K562 (cell line): ENCODE data around the gene POU2F3. TPM values are rescaled to one million over a fixed set of nuclear protein-coding genes. Genes with fewer than 3 reads are reported as not detected.

ENCODE experiments used
- AFF4 ChIP-seq: sonication (generic); formaldehyde crosslinking; IDR thresholded peaks from 2 replicates; pipeline ENCODE4 v1.8.0; 2023; ENCODE audit warnings: mild to moderate bottlenecking, missing genetic modification reagents
- ATF3 ChIP-seq, 2 experiments: fragments of 450-650 bp in 1 of 2; sonication (generic) in 1 of 2; formaldehyde crosslinking in 1 of 2; IDR thresholded peaks in 1 of 2; conservative IDR thresholded peaks in 1 of 2; 2 replicates each; pipeline versions ENCODE4 v1.6.1 to v1.8.1; 2016 to 2023; ENCODE audit warnings: mild to moderate bottlenecking in 2 of 2, moderate library complexity in 2 of 2, inconsistent platforms in 1 of 2, missing genetic modification reagents in 1 of 2
- BCLAF1 ChIP-seq, 2 experiments: fragments of 450-650 bp in 1 of 2; IDR thresholded peaks; 2 replicates each; pipeline ENCODE4 v1.6.1; 2011 to 2017; ENCODE audit warnings: low read depth in 2 of 2, antibody characterized with exemption in 1 of 2, borderline replicate concordance in 1 of 2, low read length in 1 of 2, mild to moderate bottlenecking in 1 of 2, mixed read lengths in 1 of 2; ENCODE audit not compliant: control insufficient read depth in 1 of 2
- CBX3 ChIP-seq, 2 experiments: IDR thresholded peaks; 1 replicate in 1 of 2; 2 replicates in 1 of 2; pipeline ENCODE4 v1.6.1; 2012; ENCODE audit warnings: inconsistent platforms in 2 of 2, low read length in 2 of 2, borderline replicate concordance in 1 of 2, control low read depth in 1 of 2
- HEY1 ChIP-seq: fragments of 250-450 bp; sonication (Bioruptor Pico); IDR thresholded peaks from 2 replicates; pipeline ENCODE4 v1.5.0; 2020; ENCODE audit warnings: mild to moderate bottlenecking, moderate library complexity, borderline replicate concordance
- KAT7 ChIP-seq: sonication (generic); formaldehyde crosslinking; IDR thresholded peaks from 2 replicates; pipeline ENCODE4 v1.8.0; 2022; ENCODE audit warnings: missing genetic modification reagents, mild to moderate bottlenecking, borderline replicate concordance
- KDM2B ChIP-seq: fragments of 250-450 bp; sonication (Bioruptor Pico); IDR thresholded peaks from 2 replicates; pipeline ENCODE4 v1.8.0; 2021; ENCODE audit warnings: mild to moderate bottlenecking, moderate library complexity
- KLF16 ChIP-seq: IDR thresholded peaks from 2 replicates; pipeline ENCODE4 v1.6.1; 2016; ENCODE audit warnings: antibody characterized with exemption
- NKRF ChIP-seq: fragments of 450-650 bp; IDR thresholded peaks from 2 replicates; pipeline ENCODE4 v1.6.1; 2016; ENCODE audit warnings: borderline replicate concordance
- SAFB2 ChIP-seq: fragments of 200-400 bp; formaldehyde crosslinking; IDR thresholded peaks from 2 replicates; pipeline ENCODE4 v1.6.1; 2018; ENCODE audit warnings: borderline replicate concordance, low read length, low read depth, moderate library complexity; ENCODE audit not compliant: severe bottlenecking
- TBL1XR1 ChIP-seq, 2 experiments: IDR thresholded peaks; 2 replicates each; pipeline ENCODE4 v1.6.1; 2012; ENCODE audit warnings: improper control_type of control experiment in 2 of 2, low read length in 2 of 2, mild to moderate bottlenecking in 1 of 2
- ZBTB34 ChIP-seq: fragments of 250-450 bp; sonication (Bioruptor Pico); IDR thresholded peaks from 2 replicates; pipeline ENCODE4 v1.8.0; 2021; ENCODE audit warnings: mild to moderate bottlenecking, moderate library complexity
- ZNF184 ChIP-seq: sonication (generic); formaldehyde crosslinking; IDR thresholded peaks from 2 replicates; pipeline ENCODE4 v1.5.0; 2020; ENCODE audit warnings: missing genetic modification reagents
- polyA plus RNA-seq, 8 experiments: library from polyadenylated mRNA; depleted of rRNA in 4 of 8; stranded (reverse) in 5 of 8; unstranded in 3 of 8; fragments of >200 nt; fragmentation: Nextera tagmentation in 2 of 8; fragmentation: Illumina TruSeq in 1 of 8; extraction: Ambion mirVana in 2 of 8; extraction: Trizol in 1 of 8; gene quantifications; 2 replicates each; pipeline versions ENCODE4 v1.2.1 to v1.2.3, GENCODE V29; 2011 to 2014; ENCODE audit warnings: inconsistent platforms in 1 of 8, missing spikeins in 1 of 8
- total RNA-seq, 7 experiments: library from RNA; depleted of rRNA in 6 of 7; stranded (reverse); fragments of >200 nt in 6 of 7; fragmentation: Illumina TruSeq in 2 of 7; extraction: Trizol in 2 of 7; gene quantifications; 2 replicates each; pipeline versions ENCODE4 v1.2.1 to v1.2.3, GENCODE V29; 2011 to 2021; ENCODE audit warnings: low replicate concordance in 1 of 7

The POU2F3 gene
- total and polyA plus RNA-seq, 9 of the 15 experiments (the other 6 are each of a cell fraction or from before 2014, with no cell fraction given) = not detected

- peak in 1 of 2 experiments; percentile 84; a peak in 1 of 4 replicates for TF ChIP-seq BCLAF1 (IDR thresholded peaks at IDR 0.05; ENCODE audit: borderline replicate concordance in 1 of 2, control insufficient read depth in 1 of 2, low read depth in 2 of 2, low read length in 1 of 2)
- TF ChIP-seq NKRF = peak; percentile 54; the same call in 1 of the 2 replicates
- TF ChIP-seq AFF4 (CRISPR knock-in tag) = 0 out of 2 replicates have a peak, but pooled peaks have one; percentile 17
- 0 out of 3 replicates have a peak, but pooled peaks of 1 of the 2 experiments have one; percentile 54 for TF ChIP-seq CBX3 (IDR thresholded peaks at IDR 0.05; ENCODE audit: borderline replicate concordance in 1 of 2, low read length in 2 of 2)
- no peak for TF ChIP-seq KLF16
- no peak for TF ChIP-seq HEY1 (CRISPR knock-in tag)
- peak; percentile 56 for TF ChIP-seq ATF3 (IDR thresholded peaks at IDR 0.05)
- no peak for TF ChIP-seq ATF3 (CRISPR knock-in tag; conservative IDR thresholded peaks at IDR 0.05)
- no peak for TF ChIP-seq ZNF184 (CRISPR knock-in tag)
- no peak for TF ChIP-seq ZBTB34 (CRISPR knock-in tag)
- peak; percentile 94 for TF ChIP-seq KDM2B (CRISPR knock-in tag)
- TF ChIP-seq TBL1XR1 (IDR thresholded peaks at IDR 0.05; ENCODE audit: low read length in 2 of 2) = peak in 1 of 2 experiments; percentile 36; a peak in 1 of 4 replicates
- TF ChIP-seq KAT7 = no peak
- TF ChIP-seq SAFB2 = no peak
These were observed 96.1 kb downstream of the POU2F3 start, which contains the start of gene ARHGEF12 (continued) for GRCh38 chr11:120335908-120336640.
